Transverse colon (tissue), 3 donors: ENCODE data around the gene SYMPK.

ENCODE experiments used
- CTCF ChIP-seq, 5 experiments: fragments of 200-600 bp in 3 of 5; fragments of 450-650 bp in 2 of 5; sonication (generic) in 3 of 5; IDR thresholded peaks; 1 replicate in 2 of 5; 2 replicates in 3 of 5; pipeline ENCODE4 v1.5.1; 2016 to 2017; ENCODE audit warnings: antibody characterized with exemption in 5 of 5, inconsistent platforms in 3 of 5, mild to moderate bottlenecking in 2 of 5, moderate library complexity in 1 of 5
- POLR2A ChIP-seq: fragments of 450-650 bp; IDR thresholded peaks from one replicate; pipeline ENCODE4 v1.6.1; 2016; ENCODE audit warnings: antibody characterized with exemption, mild to moderate bottlenecking, moderate library complexity

DNA sequence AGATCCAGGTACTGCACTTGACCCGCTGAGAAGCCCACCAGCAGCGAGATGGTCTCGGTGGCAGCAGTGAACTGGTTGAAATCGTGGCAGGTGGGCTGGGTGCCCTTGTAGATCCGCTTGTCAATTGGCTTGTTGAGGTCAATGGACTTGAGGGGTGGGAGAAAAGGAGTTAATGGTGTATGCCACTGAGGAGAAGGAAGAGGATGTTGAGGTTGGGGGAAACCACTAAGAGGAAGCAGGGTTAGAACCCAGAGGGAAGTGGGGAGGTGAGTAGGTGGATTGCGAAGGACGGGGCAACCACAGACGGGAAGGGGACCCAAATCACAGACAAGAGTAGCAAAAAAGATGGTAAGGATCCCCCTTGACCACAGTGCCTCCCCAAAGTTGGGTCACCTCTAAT is 72.0 kb downstream of the SYMPK start:
- TF ChIP-seq CTCF (IDR thresholded peaks at IDR 0.05) (no peak), POLR2A (no peak)
